ENCODE results near the gene PPP1R1C.

The PPP1R1C gene

DNA sequence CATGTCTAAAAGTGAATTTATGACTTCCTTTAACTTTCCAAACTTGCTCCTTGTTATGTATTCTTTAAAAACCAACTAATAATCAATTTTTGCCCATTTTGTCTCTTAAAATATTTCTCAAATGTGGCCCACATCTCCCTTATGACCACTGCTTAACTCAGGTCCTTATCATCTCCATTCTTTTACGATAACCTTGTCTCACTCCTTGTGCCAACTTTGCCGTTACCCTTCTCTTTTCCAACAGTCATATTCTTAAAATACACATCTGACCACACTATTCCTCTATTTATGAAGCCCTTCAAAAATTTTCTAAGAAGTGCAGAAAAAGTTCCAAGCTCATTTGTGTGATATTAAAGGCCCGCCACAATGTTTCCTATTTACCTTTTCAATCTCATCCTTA is 47.8 kb downstream of the PPP1R1C start:
- no peak for TF ChIP-seq CTCF (conservative IDR thresholded peaks at IDR 0.05; ENCODE audit: control insufficient read depth, insufficient read depth, low read depth, low read length)
- no peak for DNase-seq (ENCODE audit: low read depth)
- H3K4me3 ChIP-seq (ENCODE audit: control insufficient read depth, low read depth, low read length): no peak overlapping the region

GRCh38 chr2:182038576-182038975 is 52.9 kb downstream of the PPP1R1C start:
- no peak overlapping the region for H3K4me3 ChIP-seq (ENCODE audit: control insufficient read depth, low read depth, low read length)
- DNase-seq (ENCODE audit: low read depth): peak; percentile 66
- TF ChIP-seq CTCF (conservative IDR thresholded peaks at IDR 0.05; ENCODE audit: control insufficient read depth, insufficient read depth, low read depth, low read length): no peak

DNA sequence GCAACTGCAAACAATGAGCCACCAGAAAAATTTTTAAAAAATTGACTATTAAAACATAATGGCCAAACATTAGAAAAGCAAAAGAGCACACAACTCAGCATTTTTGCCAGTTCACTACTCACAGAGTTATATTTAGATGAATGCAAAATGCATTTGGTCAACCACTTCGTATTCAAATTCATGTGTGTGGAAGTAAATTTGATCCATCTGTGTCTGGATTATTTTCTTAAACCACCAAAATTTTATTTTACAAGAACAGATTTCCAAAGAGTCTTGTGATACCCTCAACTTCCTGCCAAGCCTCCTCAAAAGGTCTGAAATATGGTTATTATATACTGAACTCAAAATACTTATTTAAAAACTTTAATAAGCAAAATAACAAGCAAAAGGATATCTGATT is 57.4 kb downstream of the PPP1R1C start:
- TF ChIP-seq CTCF (conservative IDR thresholded peaks at IDR 0.05; ENCODE audit: control insufficient read depth, insufficient read depth, low read depth, low read length): no peak
- DNase-seq (ENCODE audit: low read depth): no peak
- H3K4me3 ChIP-seq (ENCODE audit: control insufficient read depth, low read depth, low read length): no peak overlapping the region

- no peak for DNase-seq (ENCODE audit: low read depth)
- no peak overlapping the region for H3K4me3 ChIP-seq (ENCODE audit: control insufficient read depth, low read depth, low read length)
- no peak for TF ChIP-seq CTCF (conservative IDR thresholded peaks at IDR 0.05; ENCODE audit: control insufficient read depth, insufficient read depth, low read depth, low read length)
Observed at GRCh38 chr2:182043861-182044260, 58.2 kb downstream of the PPP1R1C start.

DNA sequence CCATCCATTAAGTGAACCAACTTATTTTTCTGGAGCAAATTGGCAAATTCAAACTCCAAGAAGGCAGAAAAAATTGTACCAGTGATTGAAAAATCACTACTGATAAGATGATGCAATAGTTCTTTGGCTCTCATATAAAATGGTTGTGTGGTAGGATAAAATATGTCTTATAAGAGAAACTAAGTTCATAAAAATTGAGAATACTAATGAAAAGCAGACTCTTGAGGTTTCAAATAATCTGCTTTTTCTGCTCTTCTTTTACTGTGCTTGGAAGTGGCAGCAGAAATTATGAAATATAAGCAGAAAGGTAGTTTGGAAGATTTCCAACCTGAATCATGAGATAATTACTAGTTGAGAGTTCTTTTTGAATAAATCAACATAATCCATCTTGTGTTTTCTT is 61.9 kb downstream of the PPP1R1C start:
- peak; percentile 36 for DNase-seq (ENCODE audit: low read depth)
- no peak overlapping the region for H3K4me3 ChIP-seq (ENCODE audit: control insufficient read depth, low read depth, low read length)
- TF ChIP-seq CTCF (conservative IDR thresholded peaks at IDR 0.05; ENCODE audit: control insufficient read depth, insufficient read depth, low read depth, low read length): no peak

DNA sequence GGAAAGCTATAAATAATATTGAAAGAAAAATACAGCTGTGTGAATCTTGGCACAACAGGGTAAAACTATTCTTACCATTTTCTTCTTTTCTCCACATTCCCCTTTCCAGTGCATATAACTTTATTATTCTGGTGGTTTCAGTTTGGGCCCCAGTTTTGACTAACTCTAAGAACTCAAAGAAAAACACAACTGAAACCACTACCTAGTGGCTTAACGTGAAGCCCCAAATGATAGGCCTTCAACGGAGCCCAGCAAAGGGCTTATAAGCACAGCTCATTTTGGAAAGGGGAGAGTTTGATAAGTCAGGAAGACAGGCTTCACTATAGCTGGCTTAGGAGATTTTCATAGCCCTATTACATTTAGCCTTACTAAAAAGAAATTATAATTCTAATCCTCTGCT is 62.4 kb downstream of the PPP1R1C start:
- H3K4me3 ChIP-seq (ENCODE audit: control insufficient read depth, low read depth, low read length): no peak overlapping the region
- TF ChIP-seq CTCF (conservative IDR thresholded peaks at IDR 0.05; ENCODE audit: control insufficient read depth, insufficient read depth, low read depth, low read length): no peak
- DNase-seq (ENCODE audit: low read depth): no peak

DNA sequence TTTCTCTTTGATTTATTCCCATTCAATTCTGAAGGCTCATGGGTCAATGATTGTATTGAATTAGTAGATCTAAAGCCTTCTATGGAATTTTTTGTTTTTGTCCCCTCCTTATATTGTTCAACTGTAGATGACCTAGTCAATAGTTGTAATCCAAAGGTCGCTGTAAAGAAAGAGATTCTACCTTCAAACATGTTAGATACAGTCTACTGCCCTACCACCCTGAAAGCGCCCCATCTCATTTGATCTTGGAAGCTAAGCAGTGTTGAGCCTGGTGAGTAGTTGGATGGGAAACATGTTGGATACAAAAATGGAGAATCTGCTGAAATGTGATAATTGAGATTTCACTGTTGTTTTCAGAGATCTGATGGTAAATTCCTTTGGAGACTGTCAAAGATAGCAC is 63.0 kb downstream of the PPP1R1C start:
- no peak for TF ChIP-seq CTCF (conservative IDR thresholded peaks at IDR 0.05; ENCODE audit: control insufficient read depth, insufficient read depth, low read depth, low read length)
- no peak for DNase-seq (ENCODE audit: low read depth)
- no peak overlapping the region for H3K4me3 ChIP-seq (ENCODE audit: control insufficient read depth, low read depth, low read length)

Measured in fibroblast of mammary gland (primary cell).